Urinary bladder (tissue), 4 donors: ENCODE results near the gene RHEX. TPM values are rescaled to one million over a fixed set of nuclear protein-coding genes. Genes with fewer than 3 reads are reported as not detected.

ENCODE experiments used
- DNase-seq: peaks from one replicate; pipeline ENCODE4 v3.0.0-alpha.2; 2015; ENCODE audit errors: extremely low spot score
- H3K27ac ChIP-seq: one replicate; pipeline ENCODE4 v1.5.1; 2013; ENCODE audit warnings: low read depth, mild to moderate bottlenecking, moderate library complexity
- H3K36me3 ChIP-seq: one replicate; pipeline ENCODE4 v1.6.1; 2013; ENCODE audit warnings: mild to moderate bottlenecking, moderate library complexity; ENCODE audit not compliant: insufficient read depth
- H3K4me1 ChIP-seq: one replicate; pipeline ENCODE4 v1.6.1; 2013; ENCODE audit warnings: mild to moderate bottlenecking, moderate library complexity; ENCODE audit not compliant: insufficient read depth
- H3K4me3 ChIP-seq: one replicate; pipeline ENCODE4 v1.5.1; 2013; ENCODE audit warnings: low read depth, low read length
- WGBS: extraction: QIAGEN DNeasy Blood & Tissue Kit; methylation state at CpG from one replicate; pipeline ENCODE4 v1.1.7; 2013; 5-methylcytosine and 5-hydroxymethylcytosine counted together
- polyA plus RNA-seq: library from polyadenylated mRNA; stranded (reverse); fragments of 200-250 nt; gene quantifications from one replicate; pipeline ENCODE4 v1.2.3, GENCODE V29; 2013
- total RNA-seq: library from RNA; depleted of rRNA; stranded (reverse); fragments of >200 nt; gene quantifications from one replicate; pipeline ENCODE4 v1.2.3, GENCODE V29; 2014
- donor health status: healthy with polysubstance abuse.
- donor health status: healthy.

Gene RHEX
- total and polyA plus RNA-seq, 2 donors: 8.5 to 12.5 TPM

DNA sequence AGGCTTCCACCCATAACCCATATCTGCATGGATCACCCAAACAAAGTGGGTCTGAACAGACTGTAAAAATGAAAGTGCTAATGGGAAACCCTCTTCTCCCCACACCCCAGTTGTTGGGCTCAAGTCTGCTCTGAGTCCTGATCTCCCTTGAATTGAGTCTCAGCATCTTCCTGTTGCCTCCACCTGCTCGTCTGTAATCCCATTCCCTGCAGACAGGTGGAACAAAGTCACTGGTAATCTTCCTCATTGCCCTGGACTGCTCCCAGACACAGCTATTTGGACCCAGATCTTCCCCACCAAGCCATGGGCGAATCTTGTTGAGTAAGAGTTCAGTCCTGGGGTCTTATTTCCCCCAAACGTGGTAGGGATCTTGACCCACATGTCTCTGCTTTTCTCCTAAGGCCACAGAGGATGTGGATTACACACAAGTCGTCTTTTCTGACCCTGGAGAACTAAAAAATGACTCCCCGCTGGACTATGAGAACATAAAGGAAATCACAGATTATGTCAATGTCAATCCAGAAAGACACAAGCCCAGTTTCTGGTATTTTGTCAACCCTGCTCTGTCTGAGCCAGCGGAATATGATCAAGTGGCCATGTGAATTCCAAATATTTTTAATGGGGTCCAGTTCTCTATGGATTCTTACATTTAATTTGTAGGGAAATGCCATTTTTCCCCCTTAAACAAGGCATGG lies 48.5 kb downstream of the RHEX start:
- Histone ChIP-seq H3K27ac (no peak overlapping the region), H3K4me3 (no peak overlapping the region), H3K36me3 (no peaks in the 10 kb centered on the region), H3K4me1 (no peaks in the 10 kb centered on the region)
- DNase-seq: no peak
- WGBS: 78% methylated on average over 6 of the region's 6 CpGs

DNA sequence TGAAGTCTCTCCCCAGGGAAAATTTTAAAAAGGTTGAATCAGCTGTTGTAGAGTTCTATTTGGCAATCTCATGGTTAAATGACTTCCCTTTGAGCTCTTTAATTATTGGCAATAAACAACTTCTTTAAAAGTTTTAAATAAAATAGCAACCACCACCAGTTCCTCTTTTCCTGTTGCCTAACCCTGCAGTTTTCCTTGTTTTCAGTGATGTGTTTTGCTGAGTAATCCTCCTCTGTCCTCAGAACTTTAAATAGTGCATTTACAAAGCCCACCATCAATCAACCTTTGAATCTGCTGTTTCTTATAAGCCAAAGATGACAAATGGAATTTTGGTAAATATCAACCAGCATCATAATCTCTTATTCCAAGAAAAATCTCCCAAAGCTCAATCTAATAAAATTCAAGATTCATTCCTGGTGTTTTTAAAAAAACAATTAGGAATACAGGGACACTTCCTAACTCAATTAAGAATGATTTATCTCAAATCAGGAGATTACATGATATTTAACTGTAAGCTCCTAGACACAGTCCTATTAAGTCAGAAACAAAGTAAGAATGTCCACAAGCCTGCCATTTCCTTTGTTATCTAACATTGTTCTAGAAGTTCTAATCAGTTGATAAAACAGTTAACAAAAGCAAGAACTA lies 49.4 kb downstream of the RHEX start:
- H3K4me3 ChIP-seq: no peak overlapping the region
- no peak for DNase-seq
- no peaks in the 10 kb centered on the region for H3K4me1 ChIP-seq
- H3K27ac ChIP-seq: no peak overlapping the region
- no peaks in the 10 kb centered on the region for H3K36me3 ChIP-seq

DNA sequence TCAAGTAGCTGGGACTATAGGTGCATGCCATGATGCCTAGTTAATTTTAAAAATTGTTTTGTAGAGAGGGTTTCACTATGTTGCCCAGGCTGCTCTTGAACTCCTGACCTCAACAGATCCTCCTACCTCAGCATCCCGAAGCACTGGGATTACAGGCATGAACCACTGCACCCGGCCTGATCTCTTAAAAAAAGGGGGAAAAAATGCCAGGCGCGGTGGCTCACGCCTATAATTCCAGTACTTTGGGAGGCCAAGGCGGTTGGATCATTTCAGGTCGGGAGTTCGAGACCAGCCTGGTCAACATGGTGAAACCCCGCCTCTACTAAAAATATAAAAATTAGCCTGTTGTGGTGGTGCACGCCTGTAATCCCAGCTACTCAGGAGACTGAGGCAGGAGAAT lies 51.0 kb downstream of the RHEX start:
- 94% methylated on average over 10 of the region's 10 CpGs for WGBS

DNA sequence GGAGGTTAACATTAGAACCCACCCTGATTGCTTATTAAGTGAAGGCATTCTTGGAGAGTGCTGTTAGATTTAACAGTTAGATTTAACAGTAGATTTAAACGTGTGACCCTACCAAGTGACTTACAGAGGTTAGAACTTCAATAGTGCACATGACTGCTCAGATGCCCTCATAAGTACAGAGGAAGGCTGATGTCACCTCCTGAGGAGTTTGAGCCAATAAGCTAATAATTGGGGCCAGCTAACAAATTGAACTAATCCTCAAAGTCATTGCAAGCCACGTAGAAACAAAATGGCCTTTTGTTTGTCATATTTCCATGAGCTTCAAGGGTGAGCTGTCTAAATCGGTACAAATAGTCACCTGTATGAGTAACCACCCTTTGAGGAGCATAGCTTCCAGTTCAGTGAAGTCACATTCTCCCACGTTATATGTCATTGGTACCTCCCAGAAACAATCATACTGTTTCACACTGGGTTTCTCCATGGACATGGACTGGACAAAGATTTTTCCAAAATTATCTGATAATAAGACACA lies 52.6 kb downstream of the RHEX start:
- H3K4me1 ChIP-seq: no peaks in the 10 kb centered on the region
- no peak overlapping the region for H3K27ac ChIP-seq
- no peaks in the 10 kb centered on the region for H3K36me3 ChIP-seq
- no peak overlapping the region for H3K4me3 ChIP-seq
- no peak for DNase-seq
- WGBS: 76% methylated on average over 4 of the region's 4 CpGs

More for the DNA sequence above, 51.0 kb downstream of the RHEX start:
- no peak overlapping the region for H3K27ac ChIP-seq
- no peak for DNase-seq
- H3K4me1 ChIP-seq: no peaks in the 10 kb centered on the region
- H3K36me3 ChIP-seq: no peaks in the 10 kb centered on the region
- no peak overlapping the region for H3K4me3 ChIP-seq

DNA sequence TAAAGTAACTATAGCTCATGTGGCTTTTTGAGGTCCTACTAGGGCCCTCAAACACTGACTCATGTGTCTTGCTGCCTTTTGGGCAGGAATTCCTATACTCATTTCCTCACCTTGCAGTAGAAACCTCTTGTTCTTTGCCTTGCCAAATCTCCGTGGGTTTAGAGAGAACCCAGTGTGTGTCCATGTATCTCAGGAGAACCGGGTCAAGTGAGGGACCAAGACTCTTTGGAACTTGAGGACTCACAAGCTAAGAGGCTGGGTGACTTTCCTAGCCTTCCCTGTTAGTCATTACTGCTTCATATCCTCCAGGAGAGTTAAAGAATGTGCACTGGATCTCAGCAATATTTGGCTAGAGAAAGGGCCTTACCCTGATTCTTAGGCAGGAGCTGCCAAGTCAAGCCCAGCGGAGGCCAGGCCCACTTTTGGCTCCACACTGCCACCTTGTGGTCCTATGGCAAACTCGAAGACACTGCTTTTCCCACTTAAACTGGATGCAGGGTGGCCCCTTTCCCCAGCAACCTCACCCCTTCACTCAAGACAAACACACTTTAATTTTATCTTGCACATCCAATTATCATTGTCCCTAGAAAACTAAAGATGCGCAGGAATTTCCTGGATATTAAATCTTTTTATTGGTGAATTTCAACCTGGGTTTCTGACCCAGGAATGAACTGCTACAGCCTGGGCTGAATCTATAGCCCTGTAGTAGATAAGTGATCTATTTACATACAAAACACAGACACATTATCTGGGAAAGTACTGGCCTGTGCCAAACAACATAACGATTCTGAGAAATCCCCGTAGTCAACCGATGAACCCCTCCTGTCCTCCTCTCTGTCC lies 53.6 kb downstream of the RHEX start:
- Histone ChIP-seq H3K36me3 (no peaks in the 10 kb centered on the region), H3K27ac (no peak overlapping the region), H3K4me1 (no peaks in the 10 kb centered on the region), H3K4me3 (no peak overlapping the region)
- DNase-seq: peak; percentile 73
- 38% methylated on average over 8 of the region's 8 CpGs for WGBS

DNA sequence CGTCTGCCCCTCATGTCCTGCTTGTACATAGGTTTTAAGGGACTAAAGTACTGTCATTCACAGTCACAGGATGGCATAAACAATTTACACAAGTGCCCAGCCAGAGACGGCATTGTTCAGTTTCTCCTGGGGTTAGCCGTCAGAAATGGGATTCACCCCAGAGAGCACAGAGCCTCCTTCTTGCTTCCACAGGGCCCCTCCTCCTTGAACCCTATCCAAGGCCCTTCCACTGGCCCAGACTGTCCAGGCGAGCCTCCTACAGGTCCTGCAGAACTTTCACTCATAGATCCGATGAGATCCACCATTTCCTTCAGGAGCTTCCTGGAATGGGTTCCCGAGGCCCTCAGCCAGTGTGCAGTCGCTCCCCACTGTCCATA lies 54.2 kb downstream of the RHEX start:
- H3K4me3 ChIP-seq: no peak overlapping the region
- WGBS: 59% methylated on average over 7 of the region's 7 CpGs
- DNase-seq: no peak
- H3K27ac ChIP-seq: no peak overlapping the region
- no peaks in the 10 kb centered on the region for H3K4me1 ChIP-seq
- H3K36me3 ChIP-seq: no peaks in the 10 kb centered on the region

DNA sequence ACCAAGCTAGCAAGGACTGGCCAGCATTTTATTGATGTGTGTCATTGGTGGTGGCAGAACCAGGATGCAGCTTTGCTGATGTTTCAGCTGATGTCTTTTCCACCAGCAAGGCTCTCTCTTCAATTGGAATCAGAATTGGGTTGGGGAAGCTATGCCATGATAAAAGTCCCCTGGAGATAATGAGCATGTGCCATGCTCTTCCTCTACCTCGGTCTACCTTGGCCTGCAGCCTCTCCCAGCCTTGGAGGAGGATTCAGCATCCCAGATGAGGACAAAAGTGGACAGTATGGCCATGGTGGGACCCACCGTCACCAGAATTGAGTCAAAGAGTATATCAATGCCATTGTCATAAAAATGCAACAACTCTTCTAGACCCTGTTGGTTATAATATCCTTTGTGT lies 55.7 kb downstream of the RHEX start:
- H3K4me3 ChIP-seq: no peak overlapping the region
- H3K36me3 ChIP-seq: no peaks in the 10 kb centered on the region
- no peak for DNase-seq
- no peak overlapping the region for H3K27ac ChIP-seq
- H3K4me1 ChIP-seq: no peaks in the 10 kb centered on the region
- 90% methylated on average over 2 of the region's 2 CpGs for WGBS

DNA sequence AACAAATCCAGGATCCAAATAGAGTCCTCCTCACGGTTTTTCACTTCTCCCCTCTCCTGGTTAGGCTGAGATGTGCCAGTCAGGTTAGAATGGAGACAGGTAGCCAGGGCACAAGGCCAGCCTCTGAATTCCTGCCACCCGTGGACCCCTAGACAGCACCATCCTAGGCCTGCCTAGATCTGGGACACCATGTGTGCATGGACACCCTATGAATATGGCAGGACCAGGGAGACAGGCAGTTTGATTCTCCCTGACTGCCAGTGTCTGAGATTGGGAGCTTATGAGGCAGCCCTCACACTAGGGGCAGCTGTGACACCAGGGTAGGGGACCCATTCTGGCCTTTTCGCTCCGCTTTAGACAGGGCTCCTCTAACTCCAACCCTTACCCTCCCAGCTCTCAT lies 56.7 kb downstream of the RHEX start:
- Histone ChIP-seq H3K4me1 (no peaks in the 10 kb centered on the region), H3K36me3 (no peaks in the 10 kb centered on the region), H3K4me3 (no peak overlapping the region), H3K27ac (no peak overlapping the region)
- WGBS: 90% methylated on average over 4 of the region's 4 CpGs
- no peak for DNase-seq

DNA sequence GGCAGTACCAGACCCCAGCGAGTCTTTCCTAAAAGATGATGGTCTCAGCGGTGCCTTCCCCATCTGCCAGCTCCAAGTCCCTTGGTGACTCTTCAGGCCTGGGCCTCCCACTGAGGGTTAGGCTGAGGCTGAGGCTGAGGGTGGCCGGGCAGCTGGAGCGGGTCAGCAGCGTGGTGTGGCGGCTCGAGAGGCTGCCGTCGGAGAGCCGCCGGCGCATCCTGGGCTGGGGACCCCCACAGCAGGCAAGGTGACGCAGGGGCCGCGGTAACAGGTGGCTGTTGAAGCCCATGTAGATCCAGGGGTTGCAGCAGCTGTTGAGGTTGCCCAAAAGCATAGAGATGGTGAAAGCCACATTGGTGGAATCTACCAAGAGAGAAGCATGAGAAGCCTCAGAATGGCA lies 57.2 kb downstream of the RHEX start:
- no peak for DNase-seq
- 94% methylated on average over 15 of the region's 15 CpGs for WGBS
- H3K27ac ChIP-seq: no peak overlapping the region

DNA sequence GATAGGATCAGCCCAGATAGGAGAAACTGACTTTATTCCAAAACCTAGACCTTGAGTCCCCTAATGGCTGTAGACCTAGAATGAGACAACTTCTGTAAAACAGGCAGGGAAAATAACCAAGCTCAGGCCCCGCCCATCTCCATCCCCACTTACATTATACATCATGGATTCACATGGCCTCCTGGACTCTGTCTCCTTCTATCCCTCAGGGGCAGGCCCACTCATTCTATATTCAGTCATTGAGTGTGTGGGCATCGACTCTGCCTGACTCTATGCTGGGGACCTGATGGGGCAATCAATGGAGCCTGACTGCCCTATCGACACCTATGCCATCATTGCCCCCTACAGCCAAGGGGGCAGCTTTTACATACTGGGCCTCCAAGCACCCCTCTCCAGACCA lies 57.8 kb downstream of the RHEX start:
- Histone ChIP-seq H3K4me3 (no peak overlapping the region), H3K27ac (no peak overlapping the region), H3K4me1 (no peaks in the 10 kb centered on the region), H3K36me3 (no peaks in the 10 kb centered on the region)
- DNase-seq: no peak
- WGBS: 92% methylated on average over 3 of the region's 3 CpGs

More for the DNA sequence above, 57.2 kb downstream of the RHEX start:
- Histone ChIP-seq H3K36me3 (no peaks in the 10 kb centered on the region), H3K4me3 (no peak overlapping the region), H3K4me1 (no peaks in the 10 kb centered on the region)

DNA sequence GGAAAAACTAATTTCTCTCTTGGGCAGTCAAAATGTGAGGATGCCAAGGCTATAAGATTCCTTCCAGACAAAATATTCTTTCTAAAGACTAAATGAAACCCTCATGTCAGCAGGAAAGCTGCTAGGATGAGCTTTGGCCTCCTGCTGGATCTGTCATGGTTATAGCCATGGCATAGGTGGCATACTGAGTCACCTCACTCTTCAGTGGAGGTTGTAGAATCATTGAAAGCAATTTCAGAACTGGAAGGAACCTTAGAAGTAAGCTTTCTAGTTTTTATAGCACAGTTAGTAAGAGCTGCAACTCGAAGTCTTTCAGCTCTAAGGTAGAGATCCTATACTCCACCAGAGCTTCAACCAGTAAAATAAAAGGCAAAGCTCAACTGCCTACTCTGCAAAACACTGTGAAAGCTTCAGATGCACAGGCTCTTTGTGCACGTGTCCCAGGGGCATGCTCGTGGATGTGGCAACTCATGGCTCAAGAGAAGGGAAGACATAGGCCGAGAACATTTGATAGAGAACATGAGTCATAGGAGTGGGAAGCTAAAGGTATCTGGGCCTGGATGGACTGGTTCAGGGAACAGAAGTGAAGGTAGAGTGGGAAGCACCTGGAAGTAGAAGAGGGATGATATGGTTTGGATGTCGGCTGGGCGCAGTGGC lies 58.4 kb downstream of the RHEX start:
- Histone ChIP-seq H3K36me3 (no peaks in the 10 kb centered on the region), H3K27ac (no peak overlapping the region), H3K4me1 (no peaks in the 10 kb centered on the region), H3K4me3 (no peak overlapping the region)
- no peak for DNase-seq
- WGBS: 89% methylated on average over 6 of the region's 6 CpGs

DNA sequence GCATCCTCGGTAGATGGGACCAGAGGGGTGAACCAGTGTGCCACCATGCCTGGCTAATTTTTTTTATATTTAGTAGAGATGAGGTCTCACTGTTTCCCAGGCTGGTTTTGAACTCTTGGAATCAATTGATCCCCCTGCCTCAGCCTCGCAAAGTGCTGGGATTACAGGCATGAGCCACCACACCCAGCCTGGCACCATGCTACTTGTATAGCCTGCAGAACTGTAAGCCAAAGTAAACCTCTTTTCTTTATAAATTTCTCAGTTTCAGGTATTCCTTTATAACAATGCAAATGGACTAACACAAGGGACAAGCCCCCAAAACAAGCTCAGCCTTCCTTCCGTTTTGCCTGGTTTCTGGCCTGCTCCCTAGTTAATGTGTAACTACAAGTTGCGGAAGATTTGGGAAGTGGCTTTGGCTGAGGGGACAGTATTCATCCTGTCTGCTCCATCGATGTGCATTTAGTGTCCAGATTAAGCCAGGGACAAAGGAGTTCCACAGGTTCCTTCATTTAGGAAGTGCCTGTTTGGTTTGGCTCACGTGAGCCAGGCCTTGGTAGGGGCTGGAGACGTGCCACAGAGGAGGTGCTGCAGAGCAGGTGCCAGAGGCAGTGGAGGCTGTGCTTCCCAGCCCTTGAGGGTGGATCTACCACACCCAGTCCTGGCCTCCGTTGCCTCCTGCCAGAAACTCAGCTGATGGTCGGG lies 59.8 kb downstream of the RHEX start:
- Histone ChIP-seq H3K4me1 (no peaks in the 10 kb centered on the region), H3K27ac (no peak overlapping the region), H3K36me3 (no peaks in the 10 kb centered on the region), H3K4me3 (no peak overlapping the region)
- no peak for DNase-seq
- 83% methylated on average over 9 of the region's 9 CpGs for WGBS
